ENCODE data around the gene RTCB. TPM values are rescaled to one million over a fixed set of nuclear protein-coding genes. Genes with fewer than 3 reads are reported as not detected.

The RTCB gene
- total RNA-seq, 2 donors from 2014 or later, result 37.2 to 39.8 TPM

GRCh38 chr22:32411402-32411801, 645 bp downstream of the RTCB start:
- no peaks in the 10 kb centered on the region for H3K9me3 ChIP-seq (ENCODE audit: control insufficient read depth, low read length, poor library complexity, severe bottlenecking)
- Mint-ChIP-seq H3K36me3 (ENCODE audit: low read depth) (peaks cover 2% of the 10 kb centered on the region), H3K4me3 (peak overlapping the region; percentile 97), H3K27ac (peak overlapping the region; percentile 91), H3K4me1 (peaks cover 25% of the 10 kb centered on the region), H3K27me3 (no peaks in the 10 kb centered on the region)
- DNase-seq (no peak), ATAC-seq (peak; percentile 46)

- no peaks in the 10 kb centered on the region for H3K9me3 ChIP-seq (ENCODE audit: control insufficient read depth, low read length, poor library complexity, severe bottlenecking)
- Mint-ChIP-seq H3K4me3 (peak overlapping the region; percentile 97), H3K36me3 (ENCODE audit: low read depth) (peaks cover 2% of the 10 kb centered on the region), H3K27ac (peak overlapping the region; percentile 91), H3K4me1 (peaks cover 25% of the 10 kb centered on the region), H3K27me3 (no peaks in the 10 kb centered on the region)
- no peak for DNase-seq
- no peak for ATAC-seq
Measured at GRCh38 chr22:32410459-32410858, 1.6 kb downstream of the RTCB start.

- DNase-seq (no peak), ATAC-seq (no peak)
- no peaks in the 10 kb centered on the region for H3K9me3 ChIP-seq (ENCODE audit: control insufficient read depth, low read length, poor library complexity, severe bottlenecking)
- Mint-ChIP-seq H3K27me3 (no peaks in the 10 kb centered on the region), H3K4me1 (peaks cover 25% of the 10 kb centered on the region), H3K4me3 (peak overlapping the region; percentile 97), H3K36me3 (ENCODE audit: low read depth) (peaks cover 2% of the 10 kb centered on the region), H3K27ac (peak overlapping the region; percentile 91)
Measured at GRCh38 chr22:32409977-32410376, 2.1 kb downstream of the RTCB start.

GRCh38 chr22:32407936-32408335, 4.1 kb downstream of the RTCB start:
- DNase-seq, result no peak
- no peak overlapping the region for H3K4me3 Mint-ChIP-seq
- peaks cover 22% of the 10 kb centered on the region for H3K4me1 Mint-ChIP-seq
- peak overlapping the region; percentile 24 for H3K27ac Mint-ChIP-seq
- no peaks in the 10 kb centered on the region for H3K9me3 ChIP-seq (ENCODE audit: control insufficient read depth, low read length, poor library complexity, severe bottlenecking)
- peaks cover 2% of the 10 kb centered on the region for H3K36me3 Mint-ChIP-seq (ENCODE audit: low read depth)
- no peak for ATAC-seq
- H3K27me3 Mint-ChIP-seq, result no peaks in the 10 kb centered on the region

GRCh38 chr22:32407312-32407711, 4.7 kb downstream of the RTCB start:
- H3K27ac Mint-ChIP-seq, result peak overlapping the region; percentile 24
- no peaks in the 10 kb centered on the region for H3K27me3 Mint-ChIP-seq
- peaks cover 20% of the 10 kb centered on the region for H3K4me1 Mint-ChIP-seq
- ATAC-seq, result no peak
- no peak for DNase-seq
- no peaks in the 10 kb centered on the region for H3K9me3 ChIP-seq (ENCODE audit: control insufficient read depth, low read length, poor library complexity, severe bottlenecking)
- peaks cover 2% of the 10 kb centered on the region for H3K36me3 Mint-ChIP-seq (ENCODE audit: low read depth)
- H3K4me3 Mint-ChIP-seq, result no peak overlapping the region

GRCh38 chr22:32404021-32404420, 8.0 kb downstream of the RTCB start:
- no peaks in the 10 kb centered on the region for H3K9me3 ChIP-seq (ENCODE audit: control insufficient read depth, low read length, poor library complexity, severe bottlenecking)
- no peak overlapping the region for H3K4me3 Mint-ChIP-seq
- no peak overlapping the region for H3K27ac Mint-ChIP-seq
- DNase-seq (no peak), ATAC-seq (no peak)
- H3K36me3 Mint-ChIP-seq (ENCODE audit: low read depth), result peaks cover 7% of the 10 kb centered on the region
- no peaks in the 10 kb centered on the region for H3K27me3 Mint-ChIP-seq
- peaks cover 10% of the 10 kb centered on the region for H3K4me1 Mint-ChIP-seq

- Mint-ChIP-seq H3K27ac (no peak overlapping the region), H3K27me3 (no peaks in the 10 kb centered on the region), H3K4me1 (peaks cover 3% of the 10 kb centered on the region), H3K4me3 (no peak overlapping the region), H3K36me3 (ENCODE audit: low read depth) (peaks cover 5% of the 10 kb centered on the region)
- no peaks in the 10 kb centered on the region for H3K9me3 ChIP-seq (ENCODE audit: control insufficient read depth, low read length, poor library complexity, severe bottlenecking)
- ATAC-seq (no peak), DNase-seq (no peak)
Measured at GRCh38 chr22:32401486-32401885, 10.6 kb downstream of the RTCB start.

GRCh38 chr22:32396746-32397145, 15.3 kb downstream of the RTCB start:
- Mint-ChIP-seq H3K27me3 (no peaks in the 10 kb centered on the region), H3K4me1 (peaks cover 3% of the 10 kb centered on the region), H3K36me3 (ENCODE audit: low read depth) (peaks cover 7% of the 10 kb centered on the region), H3K4me3 (no peak overlapping the region), H3K27ac (no peak overlapping the region)
- ATAC-seq (no peak), DNase-seq (no peak)
- no peaks in the 10 kb centered on the region for H3K9me3 ChIP-seq (ENCODE audit: control insufficient read depth, low read length, poor library complexity, severe bottlenecking)

- ATAC-seq, result no peak
- H3K4me1 Mint-ChIP-seq, result peaks cover 3% of the 10 kb centered on the region
- no peak for DNase-seq
- peaks cover 7% of the 10 kb centered on the region for H3K36me3 Mint-ChIP-seq (ENCODE audit: low read depth)
- no peaks in the 10 kb centered on the region for H3K9me3 ChIP-seq (ENCODE audit: control insufficient read depth, low read length, poor library complexity, severe bottlenecking)
- H3K27ac Mint-ChIP-seq, result peak overlapping the region; percentile 51
- H3K4me3 Mint-ChIP-seq, result no peak overlapping the region
- H3K27me3 Mint-ChIP-seq, result no peaks in the 10 kb centered on the region
Measured at GRCh38 chr22:32396255-32396654, 15.8 kb downstream of the RTCB start.

GRCh38 chr22:32395107-32395506, 16.9 kb downstream of the RTCB start:
- peak overlapping the region; percentile 51 for H3K27ac Mint-ChIP-seq
- H3K4me3 Mint-ChIP-seq, result no peak overlapping the region
- no peak for ATAC-seq
- no peaks in the 10 kb centered on the region for H3K27me3 Mint-ChIP-seq
- H3K36me3 Mint-ChIP-seq (ENCODE audit: low read depth), result peaks cover 7% of the 10 kb centered on the region
- no peaks in the 10 kb centered on the region for H3K9me3 ChIP-seq (ENCODE audit: control insufficient read depth, low read length, poor library complexity, severe bottlenecking)
- DNase-seq, result no peak
- peaks cover 3% of the 10 kb centered on the region for H3K4me1 Mint-ChIP-seq

- no peaks in the 10 kb centered on the region for H3K9me3 ChIP-seq (ENCODE audit: control insufficient read depth, low read length, poor library complexity, severe bottlenecking)
- peaks cover 19% of the 10 kb centered on the region for H3K36me3 Mint-ChIP-seq (ENCODE audit: low read depth)
- H3K27ac Mint-ChIP-seq, result peak overlapping the region; percentile 60
- DNase-seq (no peak), ATAC-seq (no peak)
- H3K27me3 Mint-ChIP-seq, result no peaks in the 10 kb centered on the region
- peaks cover 8% of the 10 kb centered on the region for H3K4me1 Mint-ChIP-seq
- no peak overlapping the region for H3K4me3 Mint-ChIP-seq
Measured at GRCh38 chr22:32389685-32390084, 22.4 kb downstream of the RTCB start.

- H3K27ac Mint-ChIP-seq, result no peak overlapping the region
- no peak overlapping the region for H3K4me3 Mint-ChIP-seq
- no peaks in the 10 kb centered on the region for H3K9me3 ChIP-seq (ENCODE audit: control insufficient read depth, low read length, poor library complexity, severe bottlenecking)
- H3K36me3 Mint-ChIP-seq (ENCODE audit: low read depth), result peaks cover 15% of the 10 kb centered on the region
- ATAC-seq (no peak), DNase-seq (no peak)
- H3K4me1 Mint-ChIP-seq, result peaks cover 12% of the 10 kb centered on the region
- H3K27me3 Mint-ChIP-seq, result no peaks in the 10 kb centered on the region
Measured at GRCh38 chr22:32385681-32386080, 26.4 kb downstream of the RTCB start.

GRCh38 chr22:32380991-32381390, 31.1 kb downstream of the RTCB start:
- H3K36me3 Mint-ChIP-seq (ENCODE audit: low read depth), result peaks cover 4% of the 10 kb centered on the region

GRCh38 chr22:32378707-32379272, 33.3 kb downstream of the RTCB start:
- ATAC-seq, result no peak
- Mint-ChIP-seq H3K27me3 (no peaks in the 10 kb centered on the region), H3K27ac (no peak overlapping the region), H3K36me3 (ENCODE audit: low read depth) (peaks cover 4% of the 10 kb centered on the region), H3K4me3 (no peak overlapping the region), H3K4me1 (peaks cover 5% of the 10 kb centered on the region)
- H3K9me3 ChIP-seq (ENCODE audit: control insufficient read depth, low read length, poor library complexity, severe bottlenecking), result no peaks in the 10 kb centered on the region
- DNase-seq, result no peak

More at GRCh38 chr22:32380991-32381390, 31.1 kb downstream of the RTCB start:
- Mint-ChIP-seq H3K4me1 (peaks cover 4% of the 10 kb centered on the region), H3K27ac (no peak overlapping the region), H3K4me3 (no peak overlapping the region), H3K27me3 (no peaks in the 10 kb centered on the region)
- H3K9me3 ChIP-seq (ENCODE audit: control insufficient read depth, low read length, poor library complexity, severe bottlenecking), result no peaks in the 10 kb centered on the region
- ATAC-seq (no peak), DNase-seq (no peak)

All from T-helper 17 cell (primary cell).